ENCODE results near the gene PROM1. TPM values are rescaled to one million over a fixed set of nuclear protein-coding genes. Genes with fewer than 3 reads are reported as not detected.

The PROM1 gene
- total RNA-seq, 2 experiments from 2014 or later: not detected

GRCh38 chr4:16109256-16109655, 25.4 kb upstream of the PROM1 start:
- CTCF ChIA-PET: no interaction called here

GRCh38 chr4:16106956-16107355, 23.1 kb upstream of the PROM1 start:
- no peak for TF ChIP-seq CTCF (IDR thresholded peaks at IDR 0.05)
- Mint-ChIP-seq H3K27me3 (peaks cover 15% of the 10 kb centered on the region), H3K4me1 (ENCODE audit: low read depth) (no peaks in the 10 kb centered on the region), H3K9me3 (no peaks in the 10 kb centered on the region), H3K27ac (no peak overlapping the region), H3K4me3 (no peak overlapping the region), H3K36me3 (ENCODE audit: low read depth) (no peaks in the 10 kb centered on the region)
- DNase-seq (no peak), ATAC-seq (ENCODE audit: poor library complexity) (no peak)
- ChIA-PET POLR2A (no interaction called here), CTCF (no interaction called here)
- no peak overlapping the region for H3K27ac ChIP-seq (ENCODE audit: low read depth in 1 of 2, low read length in 2 of 2)
- no peaks in the 10 kb centered on the region for H3K9me3 ChIP-seq (ENCODE audit: control insufficient read depth in 1 of 2, insufficient read depth in 1 of 2, low read length in 2 of 2)
- no peaks in the 10 kb centered on the region for H3K36me3 ChIP-seq (ENCODE audit: insufficient read depth, low read length)
- intact Hi-C loops (cut with DNase I, micrococcal nuclease): no loop called here
- no peaks in the 10 kb centered on the region for H3K4me1 ChIP-seq (ENCODE audit: insufficient read depth, low read length)
- no peaks in the 10 kb centered on the region for H3K27me3 ChIP-seq (ENCODE audit: control insufficient read depth in 1 of 2, insufficient read depth in 2 of 2, low read length in 2 of 2)
- no peak overlapping the region for H3K4me3 ChIP-seq (ENCODE audit: low read length)

More at GRCh38 chr4:16109256-16109655, 25.4 kb upstream of the PROM1 start:
- Mint-ChIP-seq H3K4me1 (ENCODE audit: low read depth) (no peaks in the 10 kb centered on the region), H3K36me3 (ENCODE audit: low read depth) (no peaks in the 10 kb centered on the region), H3K9me3 (no peaks in the 10 kb centered on the region), H3K27ac (no peak overlapping the region), H3K27me3 (peaks cover 18% of the 10 kb centered on the region), H3K4me3 (no peak overlapping the region)
- no peaks in the 10 kb centered on the region for H3K9me3 ChIP-seq (ENCODE audit: control insufficient read depth in 1 of 2, insufficient read depth in 1 of 2, low read length in 2 of 2)
- H3K36me3 ChIP-seq (ENCODE audit: insufficient read depth, low read length): no peaks in the 10 kb centered on the region
- POLR2A ChIA-PET: no interaction called here
- no peak overlapping the region for H3K4me3 ChIP-seq (ENCODE audit: low read length)
- H3K27ac ChIP-seq (ENCODE audit: low read depth in 1 of 2, low read length in 2 of 2): no peak overlapping the region
- ATAC-seq (ENCODE audit: poor library complexity): no peak
- no peak for TF ChIP-seq CTCF (IDR thresholded peaks at IDR 0.05)
- H3K4me1 ChIP-seq (ENCODE audit: insufficient read depth, low read length): no peaks in the 10 kb centered on the region
- intact Hi-C loops (cut with DNase I, micrococcal nuclease): no loop called here
- peaks cover 0 to 4% of the 10 kb centered on the region in 2 experiments for H3K27me3 ChIP-seq (ENCODE audit: control insufficient read depth in 1 of 2, insufficient read depth in 2 of 2, low read length in 2 of 2)
- no peak for DNase-seq

- ChIA-PET CTCF (no interaction called here), POLR2A (no interaction called here)
- no peak overlapping the region for H3K27ac ChIP-seq (ENCODE audit: low read depth in 1 of 2, low read length in 2 of 2)
- TF ChIP-seq CTCF (IDR thresholded peaks at IDR 0.05): no peak
- intact Hi-C loops (cut with DNase I, micrococcal nuclease): no loop called here
- H3K4me3 Mint-ChIP-seq: no peak overlapping the region
- DNase-seq: no peak
- H3K27me3 ChIP-seq (ENCODE audit: control insufficient read depth in 1 of 2, insufficient read depth in 2 of 2, low read length in 2 of 2): no peaks in the 10 kb centered on the region
- no peaks in the 10 kb centered on the region for H3K9me3 Mint-ChIP-seq
- H3K9me3 ChIP-seq (ENCODE audit: control insufficient read depth in 1 of 2, insufficient read depth in 1 of 2, low read length in 2 of 2): no peaks in the 10 kb centered on the region
- no peaks in the 10 kb centered on the region for H3K4me1 ChIP-seq (ENCODE audit: insufficient read depth, low read length)
- no peaks in the 10 kb centered on the region for H3K4me1 Mint-ChIP-seq (ENCODE audit: low read depth)
- ATAC-seq (ENCODE audit: poor library complexity): no peak
- no peaks in the 10 kb centered on the region for H3K36me3 Mint-ChIP-seq (ENCODE audit: low read depth)
- no peak overlapping the region for H3K27ac Mint-ChIP-seq
- H3K27me3 Mint-ChIP-seq: peaks cover 16% of the 10 kb centered on the region
- H3K36me3 ChIP-seq (ENCODE audit: insufficient read depth, low read length): no peaks in the 10 kb centered on the region
- no peak overlapping the region for H3K4me3 ChIP-seq (ENCODE audit: low read length)
Observed at GRCh38 chr4:16104520-16104919, 20.7 kb upstream of the PROM1 start.
